HG03045 (cell line): ENCODE results near the gene AURKB.
A peak's percentile ranks its signal among the peaks of the same experiment; 100 is the strongest.
"Not testable (repeated sequence)": the region's sequence is repeated elsewhere in the genome, so short reads cannot be mapped to it uniquely, and the experiment has no call there.

Experiments
- ATAC-seq: cut with Tn5 transposase; IDR thresholded peaks from one replicate; pipeline ENCODE4 v1.9.1; 2021; ENCODE audit warnings: mild to moderate bottlenecking, moderate library complexity; ENCODE audit not compliant: unreplicated experiment

AURKB gene

GRCh38 chr17:8209907-8210760 lies at the start of gene AURKB:
Gene AURKB, minus strand, starts transcription at chr17:8210575. Its CDS starts 351 bp downstream, at chr17:8210224.
- peak; percentile 80 for ATAC-seq

GRCh38 chr17:8257801-8258200 lies 47.4 kb upstream of the AURKB start:
- ATAC-seq, result no peak

GRCh38 chr17:8256691-8257090 lies 46.3 kb upstream of the AURKB start:
- no peak for ATAC-seq

GRCh38 chr17:8256291-8256690 lies 45.9 kb upstream of the AURKB start:
- ATAC-seq, result no peak

- no peak for ATAC-seq
These were observed 45.1 kb upstream of the AURKB start for GRCh38 chr17:8255499-8255898.

- ATAC-seq, result no peak
These were observed 44.5 kb upstream of the AURKB start for GRCh38 chr17:8254881-8255280.

GRCh38 chr17:8253801-8254200 lies 43.4 kb upstream of the AURKB start:
- ATAC-seq, result no peak

- not testable (repeated sequence) for ATAC-seq
These were observed 41.0 kb upstream of the AURKB start for GRCh38 chr17:8251411-8251810.

- no peak for ATAC-seq
These were observed 39.5 kb upstream of the AURKB start for GRCh38 chr17:8249621-8250500.

- peak; percentile 59 for ATAC-seq
These were observed 38.6 kb upstream of the AURKB start, which contains the start of gene PFAS for GRCh38 chr17:8248751-8249607. Gene PFAS, plus strand, starts transcription at chr17:8249289. Its CDS starts 4,649 bp downstream, at chr17:8253938.

- no peak for ATAC-seq
These were observed 34.4 kb upstream of the AURKB start for GRCh38 chr17:8244768-8245167.

GRCh38 chr17:8243827-8244226 lies 33.5 kb upstream of the AURKB start:
- ATAC-seq, result no peak

- no peak for ATAC-seq
These were observed 27.5 kb upstream of the AURKB start for GRCh38 chr17:8237886-8238285.

GRCh38 chr17:8237175-8237574 lies 26.8 kb upstream of the AURKB start:
- no peak for ATAC-seq

GRCh38 chr17:8235676-8236075 lies 25.3 kb upstream of the AURKB start:
- ATAC-seq, result no peak

GRCh38 chr17:8234361-8235270 lies 24.2 kb upstream of the AURKB start:
- no peak for ATAC-seq

GRCh38 chr17:8231701-8232100 lies 21.3 kb upstream of the AURKB start:
- no peak for ATAC-seq

- ATAC-seq, result no peak
These were observed 16.8 kb upstream of the AURKB start for GRCh38 chr17:8227238-8227581.

- no peak for ATAC-seq
These were observed 16.3 kb upstream of the AURKB start for GRCh38 chr17:8226536-8227237.
